ENCODE data around the gene POLR2L. TPM values are rescaled to one million over a fixed set of nuclear protein-coding genes. Genes with fewer than 3 reads are reported as not detected.

The POLR2L gene
- polyA plus RNA-seq, 12 donors: 78.8 to 121 (median 100) TPM; not detected in 1

DNA sequence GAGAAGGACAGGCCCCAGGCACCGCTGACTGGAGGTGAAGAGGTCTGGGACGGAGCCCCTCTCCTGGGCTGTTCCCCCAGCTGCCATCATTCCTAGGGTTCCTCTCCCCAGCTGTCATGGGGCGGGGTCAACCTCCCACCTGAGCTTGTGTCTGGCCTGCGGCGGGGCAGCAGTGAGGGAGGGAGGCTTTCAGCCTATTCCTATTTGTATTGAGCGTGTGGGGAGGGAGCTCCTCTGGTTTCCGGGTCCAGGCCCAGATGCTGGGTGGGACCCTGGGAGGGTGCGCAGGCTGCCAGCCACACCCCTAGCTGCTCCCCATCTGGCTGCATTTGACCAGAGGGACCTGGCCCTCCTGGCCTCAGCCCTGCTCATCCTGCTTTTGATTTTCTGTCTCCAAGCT is 14.1 kb upstream of the POLR2L start:
- no peak for DNase-seq

DNA sequence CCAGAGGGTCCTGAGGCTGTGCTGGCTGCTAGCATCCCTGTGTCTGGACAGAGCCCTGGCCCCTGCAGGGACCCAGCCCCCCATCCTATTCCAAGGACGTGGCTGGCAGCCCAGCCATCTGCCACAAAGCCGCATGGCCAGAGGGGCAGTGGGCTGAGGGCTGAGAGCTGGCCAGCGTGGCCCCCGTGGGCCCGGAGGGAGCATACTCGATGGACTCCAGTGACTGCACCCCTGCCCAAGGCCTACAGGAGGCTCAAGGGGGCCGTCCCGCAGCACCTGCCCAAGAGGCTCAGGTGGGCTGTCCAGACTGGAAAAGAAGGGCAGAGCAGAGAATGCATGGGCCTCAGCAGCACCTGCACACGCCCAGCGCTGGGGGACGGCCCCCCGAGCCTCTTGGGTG is 13.5 kb upstream of the POLR2L start:
- no peak for DNase-seq

- no peak for DNase-seq
Measured at GRCh38 chr11:855330-855674, 13.0 kb upstream of the POLR2L start.

DNA sequence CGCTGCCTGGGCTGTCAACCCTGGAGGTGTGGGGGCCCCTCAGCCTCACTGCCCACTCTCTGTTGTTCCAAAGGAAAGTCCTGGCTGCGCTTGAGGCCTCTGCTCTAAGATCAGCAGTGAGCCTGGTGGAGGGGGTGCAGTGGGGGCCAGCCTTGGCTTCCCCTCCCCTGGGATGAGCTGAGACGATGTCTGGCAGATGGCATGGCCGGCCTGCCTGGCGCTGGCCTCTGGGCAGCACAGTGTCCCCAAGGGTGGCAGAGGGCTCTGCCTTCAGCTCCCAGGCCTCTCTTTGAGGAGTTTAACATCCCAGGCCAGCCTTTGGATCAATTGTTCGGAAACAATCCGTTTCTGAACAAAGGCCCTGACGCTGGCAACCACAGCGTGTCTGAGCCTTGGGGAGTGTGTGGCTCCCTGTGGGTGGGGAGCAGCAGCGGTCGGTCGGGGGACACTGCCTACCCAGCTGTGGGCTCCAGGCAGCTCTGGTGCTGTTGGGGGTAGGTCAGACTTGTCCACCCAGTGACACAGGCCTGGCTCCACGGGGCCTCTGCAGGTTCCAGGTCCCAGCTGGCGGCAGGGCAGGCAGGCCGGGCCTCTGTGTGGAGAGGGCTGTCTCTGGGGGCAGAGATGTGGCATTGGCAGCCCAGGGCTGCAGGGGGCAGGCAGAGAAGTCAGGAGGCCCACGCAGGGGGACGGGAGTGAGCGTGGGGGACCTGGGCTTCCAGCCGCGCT is 12.4 kb upstream of the POLR2L start:
- no peak for DNase-seq

GRCh38 chr11:853682-854448 is 11.5 kb upstream of the POLR2L start:
- DNase-seq: no peak

DNA sequence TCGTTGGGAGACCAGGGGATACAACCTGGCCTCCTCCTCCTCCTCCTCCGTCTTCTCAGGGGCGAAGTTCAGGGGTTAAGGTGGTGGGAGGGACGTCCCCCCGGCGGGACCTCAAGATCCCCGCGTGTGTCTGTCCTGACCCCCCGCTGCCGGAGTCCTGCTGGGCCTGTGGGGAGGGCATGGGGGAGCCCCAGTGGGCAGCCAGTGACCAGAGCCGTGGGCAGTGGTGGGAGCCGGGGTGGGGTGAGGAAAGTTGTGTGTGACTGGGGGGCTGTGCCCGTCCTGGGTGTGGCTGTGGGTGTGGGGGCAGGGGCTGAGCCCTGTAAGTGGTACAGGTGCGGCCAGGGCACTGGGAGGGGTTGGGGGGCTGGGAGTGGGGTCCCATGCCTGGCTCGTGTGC is 10.4 kb upstream of the POLR2L start:
- no peak for DNase-seq

- no peak for DNase-seq
Measured at GRCh38 chr11:850775-851763, 8.7 kb upstream of the POLR2L start.

DNA sequence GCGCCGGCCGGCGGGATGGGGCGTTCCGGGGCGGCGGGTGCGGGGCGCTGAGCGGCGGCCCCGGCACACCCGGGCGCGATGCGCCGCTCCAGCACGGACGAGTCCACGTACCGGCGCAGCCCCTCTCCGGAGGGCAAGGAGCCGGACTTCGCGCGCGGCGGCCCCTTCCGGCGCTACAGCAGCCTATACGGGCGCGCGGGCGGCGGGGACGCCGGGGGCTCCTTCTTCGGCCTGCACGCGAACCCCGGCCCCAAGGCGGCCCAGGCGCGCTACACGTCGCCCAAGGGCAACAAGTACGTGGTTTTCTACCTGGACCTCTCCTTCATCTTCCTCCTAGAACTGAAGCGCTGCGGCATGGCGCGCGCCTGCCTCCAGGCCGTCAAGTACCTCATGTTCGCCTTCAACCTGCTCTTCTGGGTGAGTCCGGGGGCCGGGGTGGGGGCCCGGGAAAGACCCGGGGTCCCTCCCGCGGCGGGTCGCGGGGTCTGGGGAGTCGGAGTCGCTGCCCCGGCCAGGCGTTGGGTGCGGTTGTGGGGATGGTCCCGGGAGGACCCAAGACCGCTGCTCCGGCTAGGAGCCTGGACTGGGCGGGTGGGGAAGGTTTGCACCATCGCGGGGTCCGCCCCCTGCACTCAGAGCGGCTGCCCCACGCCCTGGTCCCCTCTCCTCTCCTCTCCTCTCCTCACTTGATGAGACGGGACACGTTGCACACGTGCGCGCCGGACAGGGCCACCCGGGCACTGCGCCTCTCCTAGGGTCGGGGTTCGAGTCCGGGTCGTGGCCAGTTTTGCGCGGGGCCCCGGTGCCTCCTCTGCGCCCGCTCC is 7.8 kb upstream of the POLR2L start:
- DNase-seq: no peak

DNA sequence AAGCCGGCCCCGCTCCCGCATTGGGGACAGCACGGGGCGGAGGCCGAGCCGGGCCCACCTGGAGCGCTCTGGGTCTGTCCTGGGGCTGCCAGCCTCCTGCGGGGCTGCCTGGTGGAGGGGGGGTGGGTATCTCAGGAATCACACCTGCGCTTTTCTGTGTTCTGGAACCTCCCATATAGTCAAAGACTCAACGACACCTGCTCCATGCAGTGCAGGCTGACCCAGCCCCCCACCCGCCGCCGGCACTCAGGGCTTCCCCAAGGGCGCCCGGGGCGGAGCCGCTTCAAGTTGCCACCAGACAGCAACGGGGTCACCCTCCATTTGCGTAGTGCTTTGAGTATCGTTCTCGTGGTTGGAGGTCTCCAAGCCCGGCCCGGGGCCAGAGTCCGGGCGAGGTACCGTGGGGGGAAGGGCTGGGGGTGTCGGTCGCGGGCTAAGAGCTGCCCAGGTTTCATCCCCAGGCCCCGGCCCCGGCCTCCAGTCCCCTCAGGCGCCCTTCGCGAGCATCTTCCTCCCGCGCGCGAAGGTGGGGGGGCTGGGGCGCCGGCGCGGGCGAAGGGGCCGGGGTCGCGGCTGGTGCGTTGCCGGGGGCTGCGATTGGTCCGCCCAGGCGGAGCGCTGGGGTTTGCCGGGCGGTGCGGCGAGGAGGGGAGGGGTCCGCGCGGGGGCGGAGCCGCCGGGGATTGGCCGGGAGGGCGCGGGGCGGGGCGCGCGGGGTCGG is 6.9 kb upstream of the POLR2L start:
- no peak for DNase-seq

DNA sequence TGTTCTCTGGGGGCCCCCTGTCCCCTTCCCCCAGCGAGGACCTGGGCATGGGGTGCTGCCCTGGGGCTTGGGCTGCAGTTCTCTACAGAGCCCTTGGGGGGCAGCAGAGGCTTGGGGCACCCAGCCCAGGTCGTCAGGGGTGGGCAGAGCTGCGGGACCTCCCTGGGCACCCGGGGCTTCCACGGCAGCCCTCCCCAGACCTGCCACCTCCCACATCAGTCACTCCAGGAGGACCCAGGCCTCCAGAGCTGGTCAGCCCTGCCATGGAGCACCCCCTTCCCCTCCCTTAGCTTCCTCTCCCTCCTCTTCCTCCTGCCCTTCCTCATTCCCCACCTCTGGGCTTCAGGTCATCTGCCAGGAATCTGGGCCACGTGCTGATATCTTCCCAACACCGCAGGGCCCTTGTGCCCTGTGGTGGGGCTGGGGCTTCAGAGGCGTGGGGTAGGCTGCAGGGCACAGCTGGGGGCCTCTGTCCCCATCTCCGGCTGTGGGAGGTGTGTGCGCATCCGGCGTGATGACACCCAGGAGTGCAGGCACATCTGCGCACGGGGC is 6.1 kb upstream of the POLR2L start:
- DNase-seq: no peak

DNA sequence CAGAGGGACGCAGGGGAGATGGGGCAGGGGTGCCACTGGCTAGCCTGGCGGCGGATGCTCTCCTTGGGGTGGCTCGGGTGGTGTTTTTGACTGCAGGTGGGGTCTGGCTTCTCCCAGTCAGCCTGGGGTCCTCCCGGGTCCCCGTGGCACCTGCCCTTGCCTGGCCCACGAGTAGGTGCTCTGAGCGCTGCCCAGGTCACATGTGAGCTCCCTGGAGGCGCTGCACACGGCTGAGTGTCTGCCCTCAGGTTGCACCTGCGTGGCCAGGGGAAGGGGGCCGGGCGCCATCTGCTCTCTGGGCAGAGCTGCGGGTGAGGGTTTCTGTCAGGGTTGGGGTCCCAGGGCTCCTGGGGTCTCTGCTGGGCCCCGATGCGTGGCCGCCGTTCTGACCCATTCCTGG is 5.5 kb upstream of the POLR2L start:
- no peak for DNase-seq

DNA sequence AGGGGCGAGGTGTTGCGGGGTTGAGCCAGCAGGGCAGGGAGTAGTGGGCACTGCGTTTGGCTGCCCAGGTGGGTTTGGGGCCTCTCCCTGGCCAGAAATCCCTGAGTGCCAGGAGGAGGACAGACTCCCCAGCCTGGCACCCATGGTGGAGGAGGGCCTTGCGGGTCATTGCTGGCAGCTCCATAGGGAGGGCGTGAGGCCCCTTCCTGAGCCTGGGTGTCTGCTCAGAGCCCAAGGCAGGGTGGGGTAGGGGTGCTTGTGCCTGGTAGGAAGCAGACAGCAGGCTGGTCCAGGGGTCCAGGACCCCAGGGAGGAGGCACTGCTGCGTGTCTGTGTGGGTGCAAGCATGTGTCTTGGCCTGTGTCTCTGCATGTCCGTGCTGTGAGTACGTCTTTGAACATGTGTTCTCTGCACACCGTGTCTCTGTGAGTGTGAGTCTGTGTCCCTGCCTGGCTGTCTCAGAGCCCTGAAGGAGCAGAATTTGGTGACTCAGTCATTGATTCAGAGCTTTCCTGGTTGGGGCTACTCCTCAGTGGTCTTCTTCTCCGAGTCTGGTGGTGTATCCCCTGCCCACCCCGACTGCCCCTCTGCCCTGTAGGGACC is 4.3 kb upstream of the POLR2L start:
- DNase-seq: no peak

DNA sequence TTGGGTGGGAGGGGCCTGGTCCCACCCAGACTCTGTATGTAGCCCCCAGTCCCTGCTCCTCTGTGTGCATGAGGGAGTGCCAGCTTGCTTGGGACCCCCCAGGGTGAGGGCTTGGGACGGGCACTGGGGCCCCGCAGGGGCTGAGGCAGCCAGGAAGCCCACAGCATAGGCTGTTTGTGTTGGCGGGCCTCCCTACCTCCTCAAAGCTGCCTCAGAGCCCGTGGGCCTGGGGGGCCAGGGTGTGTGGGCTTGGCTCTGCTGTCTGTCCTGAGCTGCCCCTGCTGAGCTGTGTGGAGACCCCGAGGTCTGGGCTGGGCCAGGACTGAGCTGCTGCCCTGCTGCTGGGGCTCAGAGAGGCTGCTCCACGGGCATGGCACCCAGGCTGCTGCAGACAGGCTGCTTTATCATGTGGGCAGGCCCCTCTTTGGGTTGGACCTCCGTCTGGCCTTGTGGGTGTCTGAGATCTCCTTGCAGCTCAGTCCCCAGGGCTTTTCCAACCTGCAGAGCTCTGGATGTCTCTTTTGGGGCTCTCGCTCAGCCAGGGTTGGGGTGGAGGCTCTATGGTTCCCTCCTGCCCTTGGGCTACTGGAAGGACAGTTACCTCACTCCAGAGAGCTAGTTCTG is 3.7 kb upstream of the POLR2L start:
- no peak for DNase-seq

DNA sequence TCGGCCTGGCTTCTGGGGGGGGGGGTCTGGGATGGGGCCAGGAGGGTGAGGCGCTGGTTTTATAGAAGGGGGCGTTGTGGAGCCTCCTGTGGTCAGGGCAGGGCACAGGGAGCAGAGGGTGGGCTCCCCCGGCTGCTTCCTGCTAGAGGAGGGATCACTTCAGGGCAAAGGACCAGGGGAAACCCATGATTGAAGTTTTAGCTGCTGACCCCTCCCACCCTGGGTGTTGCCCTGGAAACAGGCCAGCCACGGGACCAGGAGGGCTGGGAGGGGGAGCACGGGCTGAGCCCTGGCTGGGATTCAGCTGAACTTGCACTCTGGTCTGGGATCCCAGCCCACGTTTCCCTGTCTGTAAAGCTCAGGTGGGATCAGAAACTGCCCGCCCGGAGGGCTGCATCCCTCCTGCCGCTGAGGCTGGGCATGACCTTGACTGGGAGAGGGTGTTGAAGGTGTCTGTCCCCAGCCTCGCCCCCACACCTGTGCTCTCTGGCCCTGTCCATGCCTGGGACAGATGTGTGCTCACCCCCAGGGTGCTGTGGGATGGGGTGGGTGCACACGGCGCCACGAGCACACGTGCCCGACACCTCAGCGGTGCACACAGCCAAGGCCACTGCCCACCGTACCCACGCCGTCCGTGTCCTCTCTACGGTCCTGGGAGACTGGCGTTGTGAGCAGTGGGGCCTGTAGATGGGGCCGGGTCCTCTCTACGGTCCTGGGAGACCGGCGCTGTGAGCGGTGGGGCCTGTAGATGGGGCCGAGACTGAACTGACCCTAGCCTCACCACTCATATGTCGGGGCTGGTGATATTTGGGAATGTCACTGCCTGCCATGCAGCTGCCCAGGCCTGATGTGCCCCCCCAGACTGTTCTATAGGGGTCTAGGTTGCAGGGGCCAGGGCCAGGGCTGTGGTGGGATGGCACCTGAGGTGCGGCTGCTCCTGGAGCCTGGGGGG is 2.6 kb upstream of the POLR2L start:
- DNase-seq: peak; percentile 93

DNA sequence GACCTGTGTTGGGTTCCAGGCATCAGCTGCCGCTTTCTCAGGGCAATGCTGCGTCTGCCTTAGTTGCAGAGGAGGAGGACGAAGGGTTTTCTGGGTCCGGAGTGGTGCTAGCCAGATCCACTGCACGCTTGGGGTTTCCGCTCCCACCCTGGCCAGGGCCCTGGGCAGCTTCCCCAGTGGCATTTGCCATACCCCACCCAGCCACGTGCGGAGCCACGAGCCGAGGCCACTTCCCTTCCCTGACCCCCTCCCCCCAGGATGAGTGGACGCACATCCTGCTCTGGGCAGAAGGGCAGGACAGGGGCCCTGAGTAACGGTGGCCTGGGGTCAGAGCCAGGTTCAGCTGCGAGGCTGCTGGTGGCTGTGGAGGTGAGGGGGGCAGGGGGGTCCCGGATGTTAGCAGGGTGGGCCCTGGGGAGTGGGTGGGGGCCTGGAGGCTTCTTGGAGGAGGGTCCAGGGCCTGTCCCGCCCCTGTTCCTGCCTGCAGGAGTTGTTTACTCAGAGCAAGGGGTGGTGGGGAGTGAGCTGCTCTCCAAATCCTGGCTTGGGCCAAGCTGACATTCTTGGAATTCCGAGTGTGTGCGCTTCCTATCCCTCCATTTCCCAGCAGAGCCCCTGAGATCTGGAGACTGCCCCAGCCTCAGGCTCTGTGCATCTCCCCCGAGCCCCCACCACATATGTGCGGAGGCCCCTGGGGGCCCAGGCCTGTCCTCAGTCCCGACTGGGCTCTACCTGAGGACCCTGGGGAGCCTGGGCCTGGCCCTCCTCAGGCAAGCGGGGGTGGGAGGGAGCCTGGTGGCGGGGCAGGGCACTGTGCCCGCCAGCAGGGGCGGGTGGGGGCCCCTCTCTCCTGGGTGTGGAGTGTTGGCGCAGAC is 1.7 kb upstream of the POLR2L start:
- DNase-seq: peak; percentile 84

GRCh38 chr11:843086-843734 is 881 bp upstream of the POLR2L start:
- no peak for DNase-seq

DNA sequence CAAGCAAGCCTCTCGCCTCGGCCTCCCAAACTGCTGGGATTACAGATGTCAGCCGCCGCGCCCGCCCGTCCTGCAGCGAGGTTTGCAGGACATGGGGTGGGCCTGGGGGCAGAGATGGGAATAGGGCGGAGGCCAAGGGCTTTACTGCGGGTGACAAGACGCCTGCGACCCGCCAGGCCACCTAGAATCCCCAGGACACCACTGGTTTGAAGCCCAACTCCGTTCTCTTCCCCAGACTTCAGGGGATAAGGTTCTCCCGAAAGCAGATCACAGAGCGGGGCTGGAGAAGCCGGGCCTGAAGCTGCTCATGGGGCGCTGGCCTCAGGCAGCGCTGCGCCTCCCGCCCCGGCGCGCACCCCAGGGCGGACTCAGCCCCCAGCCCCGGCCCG is 354 bp downstream of the POLR2L start:
- no peak for DNase-seq
